A673 (cell line): ENCODE measurements around the gene NRIP3. TPM values are rescaled to one million over a fixed set of nuclear protein-coding genes. Genes with fewer than 3 reads are reported as not detected.

Experiments used
- BruUV-seq: library from RNA; stranded (reverse); fragments of 400-500 nt; replicated peaks from 2 replicates; lab custom pipeline; 2021; lab: Mats Ljungman, UMichigan
- CTCF ChIA-PET: fragments of 300-600 bp; sonication (Branson Sonifier 250); formaldehyde crosslinking; loops from one replicate; lab custom pipeline; 2022; ENCODE audit warnings: antibody characterized with exemption; lab: Charles Lee
- POLR2A ChIA-PET: fragments of 300-600 bp; sonication (Branson Sonifier 250); formaldehyde crosslinking; loops from one replicate; lab custom pipeline; 2022; ENCODE audit warnings: antibody characterized with exemption; ENCODE audit not compliant: low non-redundant PET; lab: Charles Lee
- DNase-seq: peaks from one replicate; pipeline ENCODE4 v3.0.0-alpha.2; 2015; ENCODE audit warnings: low spot score
- H3K27ac ChIP-seq: fragments of 200-600 bp; sonication (generic); 2 replicates; pipeline ENCODE4 v1.5.1; 2016; ENCODE audit warnings: mixed run types, low read depth, mild to moderate bottlenecking, mixed read lengths, antibody characterized with exemption, low read length; ENCODE audit not compliant: poor library complexity, severe bottlenecking
- H3K27me3 ChIP-seq: fragments of 200-600 bp; sonication (generic); replicated peaks from 2 replicates; pipeline ENCODE4 v1.6.1; 2017; ENCODE audit warnings: mixed run types, low read depth, mild to moderate bottlenecking, mixed read lengths, antibody characterized with exemption, low read length; ENCODE audit not compliant: insufficient read depth, poor library complexity
- H3K36me3 ChIP-seq: fragments of 200-600 bp; sonication (generic); 2 replicates; pipeline ENCODE4 v1.6.1; 2016; ENCODE audit warnings: mixed run types, mild to moderate bottlenecking, mixed read lengths, antibody characterized with exemption, low read length; ENCODE audit not compliant: insufficient read depth, poor library complexity, severe bottlenecking
- H3K4me1 ChIP-seq: fragments of 200-600 bp; sonication (generic); 2 replicates; pipeline ENCODE4 v1.6.1; 2017; ENCODE audit warnings: mixed run types, mild to moderate bottlenecking, mixed read lengths, antibody characterized with exemption, low read length; ENCODE audit not compliant: insufficient read depth, poor library complexity, severe bottlenecking
- H3K4me3 ChIP-seq: fragments of 200-600 bp; sonication (generic); 2 replicates; pipeline ENCODE4 v1.5.1; 2016; ENCODE audit warnings: low read depth, mixed run types, mild to moderate bottlenecking, mixed read lengths, low read length; ENCODE audit not compliant: poor library complexity, severe bottlenecking
- H3K9me3 ChIP-seq: fragments of 200-600 bp; sonication (generic); 2 replicates; pipeline ENCODE4 v1.6.1; 2016; ENCODE audit warnings: mixed run types, low read depth, mild to moderate bottlenecking, mixed read lengths, antibody characterized with exemption, low read length; ENCODE audit not compliant: poor library complexity, severe bottlenecking
- CTCF ChIP-seq: fragments of 300-800, 200-600 bp; sonication (generic); conservative IDR thresholded peaks from 2 replicates; pipeline ENCODE4 v1.5.1; 2017; ENCODE audit warnings: low read depth, mild to moderate bottlenecking, antibody characterized with exemption, low read length, moderate library complexity, mixed read lengths
- EZH2 ChIP-seq: fragments of 200-600 bp; sonication (generic); IDR thresholded peaks from 2 replicates; pipeline ENCODE4 v1.6.1; 2017; ENCODE audit warnings: borderline replicate concordance, low read depth, mild to moderate bottlenecking, mixed read lengths, antibody characterized with exemption, low read length; ENCODE audit not compliant: poor library complexity, severe bottlenecking
- intact Hi-C: fragments of 100-400 bp; cut with micrococcal nuclease; formaldehyde crosslinking; loops from one replicate; pipeline ENCODE4 v1.10.0; 2022; ENCODE audit not compliant: unreplicated experiment
- total RNA-seq: library from RNA; stranded (reverse); gene quantifications from 2 replicates; pipeline ENCODE4 v1.2.3, GENCODE V29; 2021

Gene NRIP3
- total RNA-seq, 1 experiment from 2014 or later, result 2.2 TPM

GRCh38 chr11:8932564-8933180 is 71.1 kb downstream of the NRIP3 start, which contains the start of gene C11orf16:
Gene C11orf16 (minus strand): TSS chr11:8932947. CDS start chr11:8932308, 639 bp downstream.
- POLR2A ChIA-PET, result no interaction called here
- Histone ChIP-seq H3K4me3 (no peak within 1 kb of the TSS), H3K27me3 (no peaks in the 10 kb centered on the region), H3K4me1 (peaks cover 7% of the 10 kb centered on the region), H3K36me3 (no peaks in the 10 kb centered on the region), H3K27ac (no peak within 1 kb of the TSS), H3K9me3 (no peaks in the 10 kb centered on the region)
- TF ChIP-seq EZH2 (no peak), CTCF (no peak)
- intact Hi-C loops, result no loop called here
- DNase-seq, result no peak
- CTCF ChIA-PET, result no interaction called here
- BruUV-seq, result no TSS peak

Other genes with a start within 250 kb of the NRIP3 start
- 26.7 and 28.9 TPM in 2 replicates for gene AKIP1, start 92.8 kb downstream of the NRIP3 start, total RNA-seq
- gene C11orf16, start 71.1 kb downstream of the NRIP3 start, total RNA-seq, result not detected in 2 replicates
- gene ASCL3, start 61.0 kb downstream of the NRIP3 start, total RNA-seq, result not detected in 2 replicates
- gene TMEM9B, start 39.6 kb downstream of the NRIP3 start, total RNA-seq, result 9.1 and 11.3 TPM in 2 replicates
- 1.1 and 1.4 TPM in 2 replicates for gene SCUBE2, start 87.6 kb upstream of the NRIP3 start, total RNA-seq